Fibroblast of villous mesenchyme (primary cell): ENCODE results near the gene RASA3. TPM values are rescaled to one million over a fixed set of nuclear protein-coding genes. Genes with fewer than 3 reads are reported as not detected.

Experiments
- DNase-seq: peaks from one replicate; pipeline ENCODE4 v3.0.0-alpha.2; 2010; ENCODE audit warnings: low read depth
- H3K4me3 ChIP-seq: 2 replicates; pipeline ENCODE4 v1.5.1; 2011; ENCODE audit warnings: low read depth, mild to moderate bottlenecking, low read length
- total RNA-seq: library from RNA; depleted of rRNA; stranded (reverse); fragments of >200 nt; gene quantifications from 2 replicates; pipeline ENCODE4 v1.2.3, GENCODE V29; 2012
- TF ChIP-seq, protein P1 (sequence below): IDR thresholded peaks from 2 replicates; pipeline ENCODE4 v1.5.1; 2012; ENCODE audit warnings: low read depth, mild to moderate bottlenecking, low read length; ENCODE audit not compliant: insufficient read depth

The RASA3 gene
- total RNA-seq, 1 donor = 34.1 TPM

DNA sequence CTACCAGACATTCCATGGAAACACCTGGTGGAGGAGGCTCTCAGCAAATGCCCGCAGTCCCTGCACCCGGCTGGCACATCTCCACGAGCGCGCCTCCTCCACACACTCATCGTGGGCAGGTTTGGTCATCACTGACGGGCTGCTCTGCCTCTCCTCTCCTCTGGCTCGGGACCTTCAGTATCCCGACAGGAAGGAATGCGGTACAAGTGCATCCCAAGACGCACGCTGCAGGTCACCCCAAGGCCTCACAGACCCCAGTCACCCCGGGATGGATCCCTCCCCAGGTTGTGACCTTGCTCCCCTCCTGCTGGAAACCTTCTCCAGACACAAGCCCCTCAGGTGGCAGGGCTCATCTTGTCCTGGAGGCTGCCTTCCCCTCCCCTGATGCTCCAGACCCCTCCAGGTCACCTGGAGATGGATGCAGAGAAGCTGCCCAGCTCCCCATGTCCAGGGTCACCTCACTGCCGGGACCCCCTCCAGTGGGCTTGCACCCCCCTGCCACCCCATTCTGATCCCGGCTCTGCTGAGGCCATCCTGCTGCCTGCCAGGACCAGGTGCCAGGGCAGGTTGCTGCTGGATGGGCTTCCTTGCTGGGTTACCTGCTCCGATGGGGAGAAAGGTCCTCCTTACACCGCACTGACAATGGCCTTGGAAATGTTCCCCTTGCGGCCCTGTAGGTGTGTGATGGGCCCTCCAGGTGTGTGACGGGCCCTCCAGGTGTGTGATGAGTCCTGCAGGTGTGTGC, 188.4 kb downstream of the RASA3 start:
- H3K4me3 ChIP-seq = no peak overlapping the region
- DNase-seq = no peak
- TF ChIP-seq, protein P1, sequence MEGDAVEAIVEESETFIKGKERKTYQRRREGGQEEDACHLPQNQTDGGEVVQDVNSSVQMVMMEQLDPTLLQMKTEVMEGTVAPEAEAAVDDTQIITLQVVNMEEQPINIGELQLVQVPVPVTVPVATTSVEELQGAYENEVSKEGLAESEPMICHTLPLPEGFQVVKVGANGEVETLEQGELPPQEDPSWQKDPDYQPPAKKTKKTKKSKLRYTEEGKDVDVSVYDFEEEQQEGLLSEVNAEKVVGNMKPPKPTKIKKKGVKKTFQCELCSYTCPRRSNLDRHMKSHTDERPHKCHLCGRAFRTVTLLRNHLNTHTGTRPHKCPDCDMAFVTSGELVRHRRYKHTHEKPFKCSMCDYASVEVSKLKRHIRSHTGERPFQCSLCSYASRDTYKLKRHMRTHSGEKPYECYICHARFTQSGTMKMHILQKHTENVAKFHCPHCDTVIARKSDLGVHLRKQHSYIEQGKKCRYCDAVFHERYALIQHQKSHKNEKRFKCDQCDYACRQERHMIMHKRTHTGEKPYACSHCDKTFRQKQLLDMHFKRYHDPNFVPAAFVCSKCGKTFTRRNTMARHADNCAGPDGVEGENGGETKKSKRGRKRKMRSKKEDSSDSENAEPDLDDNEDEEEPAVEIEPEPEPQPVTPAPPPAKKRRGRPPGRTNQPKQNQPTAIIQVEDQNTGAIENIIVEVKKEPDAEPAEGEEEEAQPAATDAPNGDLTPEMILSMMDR = no peak

DNA sequence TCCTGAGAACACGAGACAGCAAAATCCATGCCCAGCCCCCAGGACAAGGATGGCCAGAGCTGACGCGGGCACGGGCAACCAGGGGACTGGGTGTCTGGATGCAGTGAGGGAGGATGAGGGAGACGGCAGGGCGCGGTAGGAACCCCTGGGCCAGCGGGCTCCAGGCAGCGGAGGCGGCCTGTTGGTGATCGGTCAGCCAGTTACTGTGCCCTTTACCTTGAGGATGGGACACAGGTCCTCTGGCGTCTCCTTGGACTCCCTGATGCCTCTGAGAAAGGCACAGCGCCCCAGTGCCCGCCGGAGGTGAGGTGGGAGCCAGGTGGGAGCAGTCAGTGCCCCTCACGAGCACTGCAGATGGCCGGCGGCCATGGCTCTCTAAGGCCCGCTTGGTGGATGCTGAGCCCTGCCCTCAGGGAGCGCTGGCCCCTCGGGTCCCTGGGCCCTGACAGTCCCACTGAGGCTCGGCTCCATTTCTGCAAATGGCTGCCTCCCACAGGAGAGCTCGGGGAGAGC, 189.8 kb downstream of the RASA3 start:
- H3K4me3 ChIP-seq = no peak overlapping the region
- no peak for DNase-seq
- TF ChIP-seq, protein P1 = no peak

DNA sequence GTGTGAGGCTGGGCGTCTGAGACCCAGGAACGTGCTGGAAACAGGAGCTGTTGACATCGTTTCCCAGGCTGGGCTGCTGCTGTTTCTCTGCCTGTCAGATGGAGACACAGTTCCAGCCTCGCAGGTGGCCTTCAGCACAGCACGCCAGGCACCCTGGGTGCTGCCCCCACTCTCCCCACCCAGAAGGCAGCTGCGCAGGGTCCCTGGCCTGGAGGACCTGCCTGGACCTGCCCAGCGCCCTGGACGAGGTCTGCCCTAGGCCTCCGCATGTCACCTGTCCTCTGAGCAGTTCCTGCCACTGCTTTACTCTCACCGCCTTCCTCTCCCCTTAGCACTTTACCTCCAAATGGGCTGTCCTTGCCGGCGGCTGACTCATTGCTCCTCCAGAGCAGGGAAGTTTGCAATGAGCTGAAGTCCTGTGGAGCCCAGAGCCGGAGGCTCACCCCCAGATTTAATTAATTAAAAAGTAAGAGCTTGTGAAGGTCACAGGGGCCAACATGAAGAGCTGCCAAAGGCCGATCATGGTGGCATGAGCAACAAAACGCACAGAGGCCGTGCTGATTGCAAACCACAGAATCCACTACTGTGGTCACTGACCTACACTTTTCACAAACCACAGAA, 190.7 kb downstream of the RASA3 start:
- TF ChIP-seq, protein P1 = no peak
- no peak for DNase-seq
- no peak overlapping the region for H3K4me3 ChIP-seq

DNA sequence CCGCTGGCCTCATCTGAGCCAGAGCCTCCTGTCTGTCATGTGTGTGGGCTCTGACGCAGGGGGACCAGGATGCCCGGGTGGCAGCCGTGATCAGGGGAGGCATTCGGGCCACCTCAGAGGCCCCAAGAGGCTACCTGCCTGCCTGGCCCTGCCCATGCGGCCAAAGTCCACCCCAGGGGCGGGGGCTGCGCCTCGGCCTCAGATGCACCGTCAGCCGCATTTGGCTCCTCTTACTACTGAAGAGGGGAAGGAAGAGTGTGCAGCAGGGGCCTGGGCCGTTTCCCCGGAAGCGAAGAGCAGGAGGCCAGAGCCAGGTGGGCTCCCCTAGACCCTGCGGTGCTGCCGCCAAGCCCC, 192.5 kb downstream of the RASA3 start:
- no peak overlapping the region for H3K4me3 ChIP-seq
- no peak for DNase-seq
- TF ChIP-seq, protein P1 = no peak

DNA sequence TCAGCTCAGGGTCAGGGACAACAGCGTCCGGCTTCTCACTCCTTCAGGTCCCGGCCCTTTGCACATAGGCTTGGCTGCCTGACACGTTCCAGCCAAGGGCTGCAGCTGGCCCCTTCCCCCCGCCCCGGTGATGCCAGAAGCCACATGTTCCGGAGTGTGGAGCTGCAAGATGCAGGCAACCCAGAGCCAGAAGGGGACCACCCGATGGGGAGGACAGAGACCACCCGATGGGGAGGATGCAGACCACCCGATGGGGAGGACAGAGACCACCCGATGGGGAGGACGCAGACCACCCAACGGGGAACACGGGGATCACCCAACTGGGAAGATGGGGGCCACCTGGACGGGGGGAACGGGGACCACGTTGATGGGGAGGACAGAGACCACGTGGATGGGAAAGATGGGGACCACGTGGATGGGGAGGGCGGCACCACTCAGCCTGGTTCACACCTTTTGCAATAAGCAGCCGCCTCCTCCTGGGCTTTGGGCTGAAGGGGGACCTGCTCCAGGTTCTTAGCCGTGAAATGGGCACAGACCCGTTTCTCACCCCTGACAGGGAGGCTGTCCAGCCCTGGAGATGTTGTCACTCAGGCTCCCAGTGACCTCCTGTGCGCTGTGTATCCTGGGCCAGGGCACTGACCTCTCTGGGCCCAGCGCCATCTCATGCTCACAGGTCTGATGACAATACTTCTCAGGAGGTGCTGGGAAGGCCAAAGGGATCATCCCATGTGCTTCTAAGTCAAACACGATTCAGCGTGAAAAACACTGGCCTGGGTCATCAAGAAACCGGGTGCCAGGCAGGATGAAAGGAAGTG, 193.1 kb downstream of the RASA3 start:
- no peak for DNase-seq

DNA sequence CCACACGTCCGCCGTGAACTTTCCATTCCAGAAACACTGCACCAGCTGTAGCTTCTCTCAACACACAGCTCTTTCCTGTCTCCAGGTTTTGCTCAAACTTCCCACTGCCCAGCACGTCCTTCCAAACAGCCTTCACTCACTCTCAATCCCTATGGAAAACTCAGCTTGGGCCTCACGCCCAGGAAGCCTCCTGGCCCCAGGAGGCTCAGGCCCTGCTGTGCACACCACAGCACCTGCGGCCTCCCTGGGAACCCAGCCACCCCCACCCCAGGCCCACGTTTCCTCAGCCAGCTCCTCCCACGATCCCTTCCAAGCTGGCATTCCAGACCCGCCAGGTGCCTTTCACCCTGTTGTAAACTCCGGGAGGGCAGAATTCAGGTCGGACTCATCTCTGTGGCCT, 193.7 kb downstream of the RASA3 start:
- H3K4me3 ChIP-seq = no peak overlapping the region
- TF ChIP-seq, protein P1 = no peak
- peak; percentile 37 for DNase-seq

More for the DNA sequence above, 193.1 kb downstream of the RASA3 start:
- no peak overlapping the region for H3K4me3 ChIP-seq
- TF ChIP-seq, protein P1 = no peak
